Psoas muscle (tissue), 8 donors: ENCODE data around the gene RNF207. TPM values are rescaled to one million over a fixed set of nuclear protein-coding genes. Genes with fewer than 3 reads are reported as not detected.

Experiments used
- ATAC-seq, 4 donors: fragments of 200-7000 bp; cut with Tn5 transposase; one replicate each; pipeline ENCODE4 v1.9.1; 2020; ENCODE audit warnings: moderate library complexity in 3 of 4, mild to moderate bottlenecking in 2 of 4
- DNase-seq, 2 donors: peaks; one replicate each; pipeline ENCODE4 v3.0.0-alpha.2; 2020
- H3K27ac ChIP-seq: fragments of 200-600 bp; one replicate; pipeline ENCODE4 v1.8.0; 2022
- H3K27me3 ChIP-seq, 3 donors: fragments of 200-600 bp in 1 of 3; one replicate each; pipeline versions ENCODE4 v1.6.1 to v1.8.0; 2013 to 2022; ENCODE audit warnings: low read length in 2 of 3, mild to moderate bottlenecking in 2 of 3, moderate library complexity in 1 of 3; ENCODE audit not compliant: insufficient read depth in 3 of 3
- H3K36me3 ChIP-seq, 2 donors: fragments of 200-600 bp in 1 of 2; one replicate each; pipeline versions ENCODE4 v1.6.1 to v1.8.0; 2013 to 2022; ENCODE audit warnings: low read depth in 1 of 2, mild to moderate bottlenecking in 1 of 2, moderate library complexity in 1 of 2; ENCODE audit not compliant: insufficient read depth in 1 of 2
- H3K4me1 ChIP-seq: fragments of 200-600 bp; one replicate; pipeline ENCODE4 v1.8.0; 2022
- H3K4me3 ChIP-seq: fragments of 200-600 bp; one replicate; pipeline ENCODE4 v1.8.0; 2022; ENCODE audit warnings: mild to moderate bottlenecking
- H3K9me3 ChIP-seq: fragments of 200-600 bp; one replicate; pipeline ENCODE4 v1.8.0; 2022
- WGBS, 3 donors: extraction: QIAGEN DNeasy Blood & Tissue Kit; methylation state at CpG; one replicate each; pipeline versions ENCODE4 v1.1.6 to v1.1.7; 2013; 5-methylcytosine and 5-hydroxymethylcytosine counted together
- intact Hi-C, 2 donors: fragments of 100-400 bp; cut with DNase I; formaldehyde crosslinking; loops; one replicate each; pipeline versions ENCODE4 v1.11.0 to v1.14.2; 2022
- polyA plus RNA-seq, 3 donors: library from polyadenylated mRNA; stranded (reverse); fragments of 200-250 nt; gene quantifications; one replicate each; pipeline ENCODE4 v1.2.3, GENCODE V29; 2013
- total RNA-seq, 4 donors: library from RNA; stranded (reverse); fragmentation: NEBNext Ultra II Directional in 2 of 4; extraction: Animal tissue kit (Norgen Biotek cat#: 25700) in 2 of 4; gene quantifications; one replicate each; pipeline versions ENCODE4 v1.2.1 to v1.2.4, GENCODE V29; 2021 to 2023
- TF ChIP-seq, protein P1 (sequence below): fragments of 200-600 bp; IDR thresholded peaks from one replicate; pipeline ENCODE4 v1.8.0; 2022; ENCODE audit warnings: antibody characterized with exemption
- donor health status: healthy with polysubstance abuse.
- donor health status: DM: no; HTN: no; CAD: no; lungs with moderate emphysema.
- donor health status: Bipolar disorder and iron deficiency.
- donor health status: healthy.
- donor health status: DM: yes; HTN: yes; CAD: no.
- donor health status: DM: no; HTN: no; CAD: no.
- donor health status: DM: no; HTN: no; CAD: no.
- donor health status: DM: yes; HTN: yes; CAD: no.

The RNF207 gene
- total and polyA plus RNA-seq, 7 donors = 2.5 to 13.6 (median 4.0) TPM

DNA sequence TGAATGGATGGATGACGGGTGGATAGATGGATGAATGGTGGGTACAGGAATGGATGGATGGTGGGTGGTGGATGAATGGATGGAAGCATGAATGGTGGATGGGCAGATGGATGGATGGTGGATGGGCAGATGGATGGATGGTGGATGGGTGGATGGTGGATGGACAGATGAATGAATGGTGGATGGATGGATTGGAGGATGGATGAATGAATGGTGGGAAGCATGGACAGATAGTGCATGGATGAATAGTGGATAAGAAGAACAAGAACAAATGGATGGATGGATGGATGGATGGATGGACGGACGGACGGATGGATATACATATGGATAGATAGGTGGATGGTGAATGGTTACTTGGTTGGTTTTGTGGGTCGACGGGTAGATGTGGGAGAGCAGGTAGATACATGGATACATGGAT, 30.5 kb upstream of the RNF207 start:
- intact Hi-C loops = loop anchor here in 1 of 2 donors (10.0 kb wide), 1 partner anchor 131 kb away; the partner anchor contains the start of gene KCNAB2

DNA sequence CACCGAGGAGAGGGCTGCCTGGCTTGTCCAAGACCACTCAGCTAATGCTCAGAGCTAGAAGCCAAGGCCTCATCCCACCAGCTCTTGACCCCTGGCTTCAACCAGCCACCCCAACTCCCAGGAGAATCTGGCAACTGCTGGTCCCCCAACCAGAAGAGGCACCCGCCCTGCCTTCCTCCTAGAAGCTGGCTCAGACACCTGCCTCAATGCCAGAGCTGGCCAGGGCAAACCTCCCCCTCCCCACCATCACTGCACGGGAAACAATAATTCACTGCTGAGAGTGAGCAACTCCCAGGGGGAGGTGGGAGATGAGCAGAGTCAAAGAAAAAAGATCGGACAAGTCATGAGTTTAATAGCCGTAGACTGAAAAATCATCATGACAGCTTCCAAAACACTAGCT, 29.1 kb upstream of the RNF207 start:
- no peak for ATAC-seq
- Histone ChIP-seq H3K27ac (no peak overlapping the region), H3K27me3 (peaks cover 0 to 62% (median 29%) of the 10 kb centered on the region in 3 donors), H3K4me3 (no peak overlapping the region), H3K36me3 (no peaks in the 10 kb centered on the region), H3K9me3 (no peaks in the 10 kb centered on the region), H3K4me1 (peaks cover 13% of the 10 kb centered on the region)
- 62 to 69% (median 64%) methylated on average over 5 of the region's 5 CpGs for WGBS, 3 donors
- DNase-seq = no peak
- TF ChIP-seq, protein P1, sequence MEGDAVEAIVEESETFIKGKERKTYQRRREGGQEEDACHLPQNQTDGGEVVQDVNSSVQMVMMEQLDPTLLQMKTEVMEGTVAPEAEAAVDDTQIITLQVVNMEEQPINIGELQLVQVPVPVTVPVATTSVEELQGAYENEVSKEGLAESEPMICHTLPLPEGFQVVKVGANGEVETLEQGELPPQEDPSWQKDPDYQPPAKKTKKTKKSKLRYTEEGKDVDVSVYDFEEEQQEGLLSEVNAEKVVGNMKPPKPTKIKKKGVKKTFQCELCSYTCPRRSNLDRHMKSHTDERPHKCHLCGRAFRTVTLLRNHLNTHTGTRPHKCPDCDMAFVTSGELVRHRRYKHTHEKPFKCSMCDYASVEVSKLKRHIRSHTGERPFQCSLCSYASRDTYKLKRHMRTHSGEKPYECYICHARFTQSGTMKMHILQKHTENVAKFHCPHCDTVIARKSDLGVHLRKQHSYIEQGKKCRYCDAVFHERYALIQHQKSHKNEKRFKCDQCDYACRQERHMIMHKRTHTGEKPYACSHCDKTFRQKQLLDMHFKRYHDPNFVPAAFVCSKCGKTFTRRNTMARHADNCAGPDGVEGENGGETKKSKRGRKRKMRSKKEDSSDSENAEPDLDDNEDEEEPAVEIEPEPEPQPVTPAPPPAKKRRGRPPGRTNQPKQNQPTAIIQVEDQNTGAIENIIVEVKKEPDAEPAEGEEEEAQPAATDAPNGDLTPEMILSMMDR = no peak
- intact Hi-C loops = loop anchor here in 1 of 2 donors (10.0 kb wide), 1 partner anchor 132 kb away; the partner anchor contains the start of gene KCNAB2

More for the DNA sequence above, 30.5 kb upstream of the RNF207 start:
- no peaks in the 10 kb centered on the region for H3K36me3 ChIP-seq
- TF ChIP-seq, protein P1 = no peak
- WGBS, 3 donors = 89 to 94% (median 93%) methylated on average over 6 of the region's 6 CpGs
- no peak for DNase-seq
- no peak overlapping the region for H3K4me3 ChIP-seq
- no peaks in the 10 kb centered on the region for H3K9me3 ChIP-seq
- H3K27me3 ChIP-seq = peaks cover 0 to 55% (median 29%) of the 10 kb centered on the region in 3 donors
- no peak for ATAC-seq
- H3K27ac ChIP-seq = no peak overlapping the region
- peaks cover 7% of the 10 kb centered on the region for H3K4me1 ChIP-seq

DNA sequence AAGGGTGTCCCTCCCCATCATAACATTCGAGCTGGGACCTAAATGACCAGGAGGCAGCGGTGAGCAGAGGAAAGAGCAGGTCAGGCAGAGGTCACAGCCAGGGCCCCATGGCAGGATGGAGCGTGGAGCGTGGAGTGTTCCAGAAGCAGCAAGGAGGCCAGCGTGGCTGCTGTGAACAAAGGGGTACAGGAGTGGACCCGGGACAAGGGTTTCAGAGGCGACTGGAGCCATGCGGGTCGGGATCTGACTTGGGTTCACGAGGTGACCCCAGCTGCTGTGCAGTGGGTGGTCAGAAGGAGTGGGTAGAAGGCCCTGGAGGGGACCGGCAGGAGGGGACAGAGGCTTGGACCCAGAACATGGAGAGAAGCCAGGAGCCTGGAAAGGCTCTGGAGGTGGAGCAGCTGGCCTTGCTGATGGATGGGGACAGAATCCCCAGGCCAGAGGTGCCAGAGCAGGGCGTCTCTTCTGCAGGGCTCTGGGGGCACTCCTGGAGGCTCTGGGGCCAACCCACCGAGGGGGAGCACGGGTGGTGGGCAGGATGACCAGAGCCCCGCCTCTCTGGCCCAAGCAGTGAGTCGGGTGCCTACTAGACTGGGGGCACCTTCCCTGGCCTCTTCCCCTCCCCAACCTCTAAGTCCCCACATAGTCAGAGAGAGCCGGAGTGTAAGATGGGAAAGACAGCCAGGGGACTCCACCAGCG, 28.1 kb upstream of the RNF207 start:
- no peaks in the 10 kb centered on the region for H3K36me3 ChIP-seq
- no peaks in the 10 kb centered on the region for H3K9me3 ChIP-seq
- TF ChIP-seq, protein P1 = no peak
- ATAC-seq = no peak
- intact Hi-C loops = loop anchor here in 1 of 2 donors (10.0 kb wide), 1 partner anchor 133 kb away; the partner anchor contains the start of gene KCNAB2
- DNase-seq = no peak
- H3K4me1 ChIP-seq = peaks cover 13% of the 10 kb centered on the region
- H3K27me3 ChIP-seq = peaks cover 0 to 65% (median 27%) of the 10 kb centered on the region in 3 donors
- no peak overlapping the region for H3K4me3 ChIP-seq
- 59 to 69% (median 65%) methylated on average over 15 to 18 of the region's 18 CpGs for WGBS, 3 donors
- no peak overlapping the region for H3K27ac ChIP-seq

DNA sequence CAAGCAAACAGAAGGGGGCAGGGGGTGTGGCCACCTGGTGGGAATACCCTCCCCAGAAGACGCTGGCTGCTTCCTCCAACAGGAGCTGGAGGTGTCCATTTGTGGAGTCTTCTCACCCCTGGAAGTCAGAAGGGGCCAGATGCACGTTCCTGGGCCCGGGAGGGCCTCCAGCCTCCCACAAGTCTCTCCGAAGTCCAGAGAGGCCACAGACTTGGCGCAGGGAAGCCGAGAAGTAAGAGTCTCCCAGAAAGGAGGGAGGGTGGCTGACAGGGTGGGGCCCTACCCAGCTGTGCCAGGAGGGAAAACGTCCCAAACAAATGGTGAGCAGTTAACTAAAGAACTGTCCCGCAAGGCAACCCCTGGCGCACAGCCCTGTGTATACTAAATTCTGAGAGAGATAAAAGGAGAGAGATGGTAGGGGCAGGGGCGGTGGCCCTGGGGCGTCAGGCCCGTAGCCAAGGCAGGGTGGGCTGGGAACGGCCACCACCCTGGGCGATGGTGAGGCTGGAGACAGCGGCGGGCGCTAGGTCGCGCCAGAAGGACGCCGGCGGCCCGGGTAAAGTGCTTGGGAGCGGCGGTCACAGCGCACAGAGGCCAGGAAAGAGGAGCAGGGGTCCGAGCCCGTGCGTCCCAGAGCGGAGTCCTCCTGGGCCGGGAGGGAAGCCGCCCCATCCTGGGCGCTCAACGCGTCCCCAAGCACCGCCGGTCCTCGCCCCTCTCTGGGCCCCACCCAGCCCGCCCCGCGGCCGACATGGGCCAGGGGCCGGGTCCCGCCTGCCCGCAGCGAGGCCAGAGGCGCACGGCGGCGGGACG, 27.0 kb upstream of the RNF207 start:
- TF ChIP-seq, protein P1 = no peak
- no peak for ATAC-seq
- 2 to 5% (median 2%) methylated on average over 21 to 51 of the region's 51 CpGs for WGBS, 3 donors
- H3K27me3 ChIP-seq = peaks cover 0 to 64% (median 22%) of the 10 kb centered on the region in 3 donors
- no peaks in the 10 kb centered on the region for H3K9me3 ChIP-seq
- peak overlapping the region; percentile 38 for H3K4me3 ChIP-seq
- no peak overlapping the region for H3K27ac ChIP-seq
- no peak for DNase-seq
- H3K36me3 ChIP-seq = no peaks in the 10 kb centered on the region
- intact Hi-C loops = loop anchor here in 1 of 2 donors (10.0 kb wide), 1 partner anchor 134 kb away; the partner anchor contains the start of gene KCNAB2
- H3K4me1 ChIP-seq = peaks cover 13% of the 10 kb centered on the region
